ENCODE data around the gene MARK4.

DNA sequence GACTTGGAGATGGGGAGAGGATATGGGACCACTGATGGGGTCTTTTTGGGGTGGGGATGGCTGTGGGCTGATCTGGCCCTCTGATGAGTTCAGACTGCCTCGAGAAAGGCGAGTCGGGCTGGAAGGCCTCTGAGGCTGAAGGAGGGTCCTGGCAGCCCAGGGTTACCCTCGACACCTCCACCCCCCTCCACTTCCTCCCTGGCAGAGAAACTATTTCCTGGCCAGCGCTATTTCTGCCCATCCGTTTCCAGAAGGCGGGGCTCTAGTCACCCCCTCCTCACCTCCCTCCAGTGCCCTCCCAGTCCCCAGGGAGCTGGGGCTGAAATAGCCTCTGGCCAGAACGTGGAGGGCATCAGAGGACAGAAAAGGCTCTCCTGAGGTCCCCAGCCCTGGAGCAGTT is 15.6 kb upstream of the MARK4 start:
- TF ChIP-seq, protein P1, sequence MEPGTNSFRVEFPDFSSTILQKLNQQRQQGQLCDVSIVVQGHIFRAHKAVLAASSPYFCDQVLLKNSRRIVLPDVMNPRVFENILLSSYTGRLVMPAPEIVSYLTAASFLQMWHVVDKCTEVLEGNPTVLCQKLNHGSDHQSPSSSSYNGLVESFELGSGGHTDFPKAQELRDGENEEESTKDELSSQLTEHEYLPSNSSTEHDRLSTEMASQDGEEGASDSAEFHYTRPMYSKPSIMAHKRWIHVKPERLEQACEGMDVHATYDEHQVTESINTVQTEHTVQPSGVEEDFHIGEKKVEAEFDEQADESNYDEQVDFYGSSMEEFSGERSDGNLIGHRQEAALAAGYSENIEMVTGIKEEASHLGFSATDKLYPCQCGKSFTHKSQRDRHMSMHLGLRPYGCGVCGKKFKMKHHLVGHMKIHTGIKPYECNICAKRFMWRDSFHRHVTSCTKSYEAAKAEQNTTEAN (CRISPR knock-in tag; IDR thresholded peaks at IDR 0.05) = no peak
- TF ChIP-seq, protein P2, sequence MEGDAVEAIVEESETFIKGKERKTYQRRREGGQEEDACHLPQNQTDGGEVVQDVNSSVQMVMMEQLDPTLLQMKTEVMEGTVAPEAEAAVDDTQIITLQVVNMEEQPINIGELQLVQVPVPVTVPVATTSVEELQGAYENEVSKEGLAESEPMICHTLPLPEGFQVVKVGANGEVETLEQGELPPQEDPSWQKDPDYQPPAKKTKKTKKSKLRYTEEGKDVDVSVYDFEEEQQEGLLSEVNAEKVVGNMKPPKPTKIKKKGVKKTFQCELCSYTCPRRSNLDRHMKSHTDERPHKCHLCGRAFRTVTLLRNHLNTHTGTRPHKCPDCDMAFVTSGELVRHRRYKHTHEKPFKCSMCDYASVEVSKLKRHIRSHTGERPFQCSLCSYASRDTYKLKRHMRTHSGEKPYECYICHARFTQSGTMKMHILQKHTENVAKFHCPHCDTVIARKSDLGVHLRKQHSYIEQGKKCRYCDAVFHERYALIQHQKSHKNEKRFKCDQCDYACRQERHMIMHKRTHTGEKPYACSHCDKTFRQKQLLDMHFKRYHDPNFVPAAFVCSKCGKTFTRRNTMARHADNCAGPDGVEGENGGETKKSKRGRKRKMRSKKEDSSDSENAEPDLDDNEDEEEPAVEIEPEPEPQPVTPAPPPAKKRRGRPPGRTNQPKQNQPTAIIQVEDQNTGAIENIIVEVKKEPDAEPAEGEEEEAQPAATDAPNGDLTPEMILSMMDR (IDR thresholded peaks at IDR 0.05) = no peak
- no peak for TF ChIP-seq TCF7 (CRISPR knock-in tag; IDR thresholded peaks at IDR 0.05; ENCODE audit: low read depth)
